Gastrocnemius medialis (tissue), 4 donors: ENCODE data around the gene GRIK5. TPM values are rescaled to one million over a fixed set of nuclear protein-coding genes. Genes with fewer than 3 reads are reported as not detected.

Source experiments
- ATAC-seq, 2 donors: fragments of 150-250 bp; one replicate each; pipeline ENCODE4 v1.9.1; 2016
- DNase-seq, 2 donors: peaks; one replicate each; pipeline ENCODE4 v3.0.0-alpha.2; 2019
- H3K27ac ChIP-seq, 4 donors: fragments of 200-600 bp; sonication (generic); 1 replicate in 1 of 4; 2 replicates in 3 of 4; pipeline ENCODE4 v1.5.1; 2016 to 2018; ENCODE audit warnings: mild to moderate bottlenecking in 2 of 4, moderate library complexity in 1 of 4
- H3K27me3 ChIP-seq, 3 donors: fragments of 200-600 bp; sonication (generic) in 2 of 3; 1 replicate in 1 of 3; 2 replicates in 2 of 3; pipeline versions ENCODE4 v1.5.1 to v1.6.0; 2016 to 2019; ENCODE audit warnings: mild to moderate bottlenecking in 1 of 3, moderate library complexity in 1 of 3
- H3K36me3 ChIP-seq, 2 donors: fragments of 200-600 bp; sonication (generic) in 1 of 2; one replicate each; pipeline ENCODE4 v1.5.1; 2017 to 2018
- H3K4me1 ChIP-seq, 2 donors: fragments of 200-600 bp; sonication (generic) in 1 of 2; one replicate each; pipeline ENCODE4 v1.5.1; 2016 to 2017; ENCODE audit warnings: mild to moderate bottlenecking in 2 of 2
- H3K4me3 ChIP-seq, 4 donors: fragments of 200-600 bp; sonication (generic) in 3 of 4; 1 replicate in 1 of 4; 2 replicates in 3 of 4; pipeline ENCODE4 v1.5.1; 2016 to 2019; ENCODE audit warnings: mild to moderate bottlenecking in 2 of 4
- H3K9me3 ChIP-seq, 3 donors: fragments of 200-600 bp; sonication (generic) in 2 of 3; 1 replicate in 1 of 3; 2 replicates in 2 of 3; pipeline ENCODE4 v1.5.1; 2016 to 2019
- CTCF ChIP-seq, 5 experiments: fragments of 450-650 bp in 3 of 5; fragments of 200-600 bp in 2 of 5; sonication (generic) in 2 of 5; IDR thresholded peaks in 4 of 5; conservative IDR thresholded peaks in 1 of 5; 1 replicate in 4 of 5; 2 replicates in 1 of 5; pipeline ENCODE4 v1.5.1; 2016 to 2019; ENCODE audit warnings: antibody characterized with exemption in 5 of 5, mild to moderate bottlenecking in 3 of 5, moderate library complexity in 3 of 5
- POLR2A ChIP-seq, 2 donors: fragments of 450-650 bp; IDR thresholded peaks; one replicate each; pipeline ENCODE4 v1.6.1; 2017; ENCODE audit warnings: antibody characterized with exemption in 2 of 2, mild to moderate bottlenecking in 2 of 2, moderate library complexity in 2 of 2
- in situ Hi-C, 4 donors: fragments of 200-750 bp; cut with MboI; loops; one replicate each; pipeline versions ENCODE4 v1.15.0 to v1.8.0; 2017; ENCODE audit warnings: low sequenced_read_pairs in 4 of 4
- intact Hi-C: fragments of 100-400 bp; cut with DNase I; formaldehyde crosslinking; loops from one replicate; pipeline ENCODE4 v1.15.1; 2023; ENCODE audit warnings: low total_unique reads
- total RNA-seq, 4 donors: library from RNA; depleted of rRNA; stranded (reverse); fragments of >200 nt; gene quantifications; one replicate each; pipeline versions ENCODE4 v1.1.0 to v1.2.3, GENCODE V29; 2016

GRIK5 gene
- total RNA-seq, 4 donors from 2014 or later = 0.20 to 1.0 (median 0.62) TPM; not detected in 1

- no peaks in the 10 kb centered on the region for H3K36me3 ChIP-seq
- peaks cover 0 to 2% (median 0%) of the 10 kb centered on the region in 3 donors for H3K27me3 ChIP-seq
- H3K4me3 ChIP-seq = no peak overlapping the region
- TF ChIP-seq POLR2A (IDR thresholded peaks at IDR 0.05) = no peak
- no peak for TF ChIP-seq CTCF (IDR thresholded peaks at IDR 0.05 in 4 of 5, conservative IDR thresholded peaks at IDR 0.05 in 1 of 5)
- DNase-seq (no peak), ATAC-seq (no peak)
- no peaks in the 10 kb centered on the region for H3K9me3 ChIP-seq
- intact Hi-C loops (no loop called here), in situ Hi-C loops (no loop called here)
- no peak overlapping the region for H3K27ac ChIP-seq
- no peaks in the 10 kb centered on the region for H3K4me1 ChIP-seq
These were observed 95.4 kb downstream of the GRIK5 start for GRCh38 chr19:41974652-41975051.

- TF ChIP-seq CTCF (IDR thresholded peaks at IDR 0.05 in 4 of 5, conservative IDR thresholded peaks at IDR 0.05 in 1 of 5) (no peak), POLR2A (IDR thresholded peaks at IDR 0.05) (no peak)
- H3K9me3 ChIP-seq = no peaks in the 10 kb centered on the region
- DNase-seq (no peak), ATAC-seq (no peak)
- in situ Hi-C loops (no loop called here), intact Hi-C loops (no loop called here)
- H3K4me1 ChIP-seq = no peaks in the 10 kb centered on the region
- no peak overlapping the region for H3K4me3 ChIP-seq
- H3K27ac ChIP-seq = no peak overlapping the region
- no peaks in the 10 kb centered on the region for H3K36me3 ChIP-seq
- H3K27me3 ChIP-seq = peaks cover 0 to 4% (median 0%) of the 10 kb centered on the region in 3 donors
These were observed 98.6 kb downstream of the GRIK5 start for GRCh38 chr19:41971363-41971762.

GRCh38 chr19:41969772-41970458 lies 100.1 kb downstream of the GRIK5 start:
- intact Hi-C loops = no loop called here
- in situ Hi-C loops = no loop called here
- Histone ChIP-seq H3K27ac (no peak overlapping the region), H3K4me1 (no peaks in the 10 kb centered on the region), H3K4me3 (no peak overlapping the region), H3K36me3 (no peaks in the 10 kb centered on the region), H3K27me3 (peaks cover 0 to 8% (median 0%) of the 10 kb centered on the region in 3 donors), H3K9me3 (no peaks in the 10 kb centered on the region)
- DNase-seq (no peak), ATAC-seq (no peak)
- TF ChIP-seq POLR2A (IDR thresholded peaks at IDR 0.05) (no peak), CTCF (IDR thresholded peaks at IDR 0.05 in 4 of 5, conservative IDR thresholded peaks at IDR 0.05 in 1 of 5) (no peak)

- no peaks in the 10 kb centered on the region for H3K9me3 ChIP-seq
- H3K27ac ChIP-seq = no peak overlapping the region
- no peak for ATAC-seq
- H3K4me3 ChIP-seq = no peak overlapping the region
- intact Hi-C loops = no loop called here
- TF ChIP-seq CTCF (IDR thresholded peaks at IDR 0.05 in 4 of 5, conservative IDR thresholded peaks at IDR 0.05 in 1 of 5) = no peak
- TF ChIP-seq POLR2A (IDR thresholded peaks at IDR 0.05) = no peak
- no peaks in the 10 kb centered on the region for H3K4me1 ChIP-seq
- peaks cover 0 to 8% (median 0%) of the 10 kb centered on the region in 3 donors for H3K27me3 ChIP-seq
- in situ Hi-C loops = no loop called here
- no peak for DNase-seq
- no peaks in the 10 kb centered on the region for H3K36me3 ChIP-seq
These were observed 101.0 kb downstream of the GRIK5 start for GRCh38 chr19:41968751-41969595.
